ENCODE data around the gene ADPRHL1. TPM values are rescaled to one million over a fixed set of nuclear protein-coding genes. Genes with fewer than 3 reads are reported as not detected.

Gene ADPRHL1
- total RNA-seq, 1 experiment from 2014 or later = 1.5 TPM

GRCh38 chr13:113361406-113361805 lies 91.9 kb downstream of the ADPRHL1 start (continued):
- TF ChIP-seq ZNF425 (CRISPR knock-in tag; conservative IDR thresholded peaks at IDR 0.05) = no peak

GRCh38 chr13:113360446-113360845 lies 92.8 kb downstream of the ADPRHL1 start:
- Mint-ChIP-seq H3K4me1 (peaks cover 7% of the 10 kb centered on the region), H3K36me3 (peaks cover 25% of the 10 kb centered on the region), H3K4me3 (no peak overlapping the region), H3K27me3 (ENCODE audit: low read depth) (no peaks in the 10 kb centered on the region), H3K27ac (no peak overlapping the region; the same call in 1 of the 2 replicates), H3K9me3 (no peaks in the 10 kb centered on the region)
- POLR2A ChIA-PET = interaction anchor here (0.6 kb wide), 1 partner anchor 33 kb away, joined by 4 read pairs; no protein-coding TSS in a partner anchor
- CTCF ChIA-PET = interaction anchor here (0.8 to 1.9 kb wide), 2 partner anchors 11 to 13 kb away, joined by 3 to 5 read pairs; no protein-coding TSS in a partner anchor
- ATAC-seq (no peak), DNase-seq (ENCODE audit: low spot score) (no peak)
- TF ChIP-seq ZNF232 (CRISPR knock-in tag; IDR thresholded peaks at IDR 0.05) (no peak), FOXP4 (CRISPR knock-in tag; IDR thresholded peaks at IDR 0.05) (no peak), HMGXB4 (CRISPR knock-in tag; IDR thresholded peaks at IDR 0.05) (no peak), AR (CRISPR knock-in tag; IDR thresholded peaks at IDR 0.05) (no peak), KAT7 (CRISPR knock-in tag; IDR thresholded peaks at IDR 0.05; ENCODE audit: borderline replicate concordance) (no peak), NR1H2 (CRISPR knock-in tag; IDR thresholded peaks at IDR 0.05) (no peak), NFYB (CRISPR knock-in tag; conservative IDR thresholded peaks at IDR 0.05; ENCODE audit: low read depth) (no peak), ZNF263 (CRISPR knock-in tag; IDR thresholded peaks at IDR 0.05; ENCODE audit: low read depth) (no peak), GTF2I (CRISPR knock-in tag; conservative IDR thresholded peaks at IDR 0.05) (no peak), FOXP1 (CRISPR knock-in tag; IDR thresholded peaks at IDR 0.05; ENCODE audit: borderline replicate concordance) (no peak), GABPB1 (CRISPR knock-in tag; IDR thresholded peaks at IDR 0.05) (no peak), ZNF512 (CRISPR knock-in tag; IDR thresholded peaks at IDR 0.05; ENCODE audit: borderline replicate concordance) (no peak), CBFB (CRISPR knock-in tag; IDR thresholded peaks at IDR 0.05; ENCODE audit: low read depth) (no peak), FOXJ3 (CRISPR knock-in tag; IDR thresholded peaks at IDR 0.05; ENCODE audit: borderline replicate concordance) (no peak), ATF3 (CRISPR knock-in tag; conservative IDR thresholded peaks at IDR 0.05) (no peak), TEAD1 (CRISPR knock-in tag; IDR thresholded peaks at IDR 0.05) (no peak), ZNF396 (CRISPR knock-in tag; IDR thresholded peaks at IDR 0.05; ENCODE audit: borderline replicate concordance) (no peak), ZSCAN18 (CRISPR knock-in tag; IDR thresholded peaks at IDR 0.05) (no peak), ZMAT4 (CRISPR knock-in tag; IDR thresholded peaks at IDR 0.05) (no peak), FOXK1 (CRISPR knock-in tag; IDR thresholded peaks at IDR 0.05) (no peak)
